Lower lobe of right lung (tissue), 2 donors: ENCODE measurements around the gene EID3. TPM values are rescaled to one million over a fixed set of nuclear protein-coding genes. Genes with fewer than 3 reads are reported as not detected.

ENCODE experiments used
- ATAC-seq, 2 donors: fragments of 200-7000 bp; cut with Tn5 transposase; one replicate each; pipeline ENCODE4 v1.9.1; 2020 to 2022; ENCODE audit warnings: mild to moderate bottlenecking in 2 of 2, moderate library complexity in 2 of 2
- DNase-seq: peaks from one replicate; pipeline ENCODE4 v3.0.0-alpha.2; 2020
- H3K27ac ChIP-seq: fragments of 200-600 bp; one replicate; pipeline ENCODE4 v1.8.0; 2022
- H3K27me3 ChIP-seq: fragments of 200-600 bp; one replicate; pipeline ENCODE4 v1.8.0; 2022; ENCODE audit warnings: low read depth
- H3K36me3 ChIP-seq: fragments of 200-600 bp; one replicate; pipeline ENCODE4 v1.8.0; 2022; ENCODE audit warnings: mild to moderate bottlenecking
- H3K4me1 ChIP-seq: fragments of 200-600 bp; one replicate; pipeline ENCODE4 v1.8.0; 2022
- H3K4me3 ChIP-seq: fragments of 200-600 bp; one replicate; pipeline ENCODE4 v1.8.0; 2022; ENCODE audit warnings: mild to moderate bottlenecking
- H3K9me3 ChIP-seq: fragments of 200-600 bp; one replicate; pipeline ENCODE4 v1.8.0; 2022
- CTCF ChIP-seq: fragments of 200-600 bp; IDR thresholded peaks from one replicate; pipeline ENCODE4 v1.8.0; 2022; ENCODE audit warnings: antibody characterized with exemption, mild to moderate bottlenecking
- intact Hi-C: fragments of 100-400 bp; cut with DNase I; formaldehyde crosslinking; loops from one replicate; pipeline ENCODE4 v1.11.0; 2022
- total RNA-seq: library from RNA; stranded (reverse); fragmentation: NEBNext Ultra II Directional; extraction: Animal tissue kit (Norgen Biotek cat#: 25700); gene quantifications from one replicate; pipeline ENCODE4 v1.2.1, GENCODE V29; 2021
- donor health status: DM: no; HTN: yes; CAD: no; lungs with severe emphysema.

Gene EID3
- total RNA-seq, 1 donor from 2014 or later = 3.3 TPM

GRCh38 chr12:104350211-104351056 is 46.9 kb downstream of the EID3 start:
- intact Hi-C loops = loop anchor here (10.0 kb wide), 1 partner anchor 136 kb away; the partner anchor contains the start of gene TXNRD1
- ATAC-seq (no peak), DNase-seq (no peak)
- Histone ChIP-seq H3K36me3 (peaks cover 86% of the 10 kb centered on the region), H3K27me3 (no peaks in the 10 kb centered on the region), H3K4me3 (no peak overlapping the region), H3K27ac (no peak overlapping the region), H3K4me1 (no peaks in the 10 kb centered on the region), H3K9me3 (no peaks in the 10 kb centered on the region)
- TF ChIP-seq CTCF = no peak

GRCh38 chr12:104351057-104351983 is 47.8 kb downstream of the EID3 start:
- Histone ChIP-seq H3K4me1 (no peaks in the 10 kb centered on the region), H3K4me3 (no peak overlapping the region), H3K9me3 (no peaks in the 10 kb centered on the region), H3K27ac (no peak overlapping the region), H3K36me3 (peaks cover 77% of the 10 kb centered on the region), H3K27me3 (no peaks in the 10 kb centered on the region)
- no peak for ATAC-seq
- DNase-seq = no peak
- intact Hi-C loops = loop anchor here (10.0 kb wide), 1 partner anchor 137 kb away; the partner anchor contains the start of gene TXNRD1
- no peak for TF ChIP-seq CTCF

- Histone ChIP-seq H3K27ac (no peak overlapping the region), H3K4me1 (no peaks in the 10 kb centered on the region), H3K4me3 (no peak overlapping the region), H3K27me3 (no peaks in the 10 kb centered on the region), H3K36me3 (peaks cover 68% of the 10 kb centered on the region), H3K9me3 (no peaks in the 10 kb centered on the region)
- ATAC-seq (no peak), DNase-seq (no peak)
- intact Hi-C loops = loop anchor here (10.0 kb wide), 1 partner anchor 137 kb away; the partner anchor contains the start of gene TXNRD1
- TF ChIP-seq CTCF = no peak
These were observed 48.7 kb downstream of the EID3 start for GRCh38 chr12:104352106-104352713.

- Histone ChIP-seq H3K36me3 (peaks cover 57% of the 10 kb centered on the region), H3K4me1 (no peaks in the 10 kb centered on the region), H3K4me3 (no peak overlapping the region), H3K27me3 (no peaks in the 10 kb centered on the region), H3K27ac (no peak overlapping the region), H3K9me3 (no peaks in the 10 kb centered on the region)
- TF ChIP-seq CTCF = no peak
- ATAC-seq = no peak
- DNase-seq = no peak
- intact Hi-C loops = loop anchor here (10.0 kb wide), 1 partner anchor 138 kb away; the partner anchor contains the start of gene TXNRD1
These were observed 49.8 kb downstream of the EID3 start for GRCh38 chr12:104353012-104353981.
